SU-DHL-6 (cell line): ENCODE results near the gene PHF23.

Source experiments
- CTCF ChIP-seq: fragments of 200-600 bp; sonication (generic); IDR thresholded peaks from one replicate; pipeline ENCODE4 v1.5.1; 2017; ENCODE audit warnings: antibody characterized with exemption, mild to moderate bottlenecking, low read length, moderate library complexity; ENCODE audit not compliant: insufficient read depth, poor library complexity, severe bottlenecking
- EZH2phosphoT487 ChIP-seq: fragments of 200-600 bp; sonication (generic), shearing (Covaris generic); conservative IDR thresholded peaks from 2 replicates; pipeline ENCODE4 v1.6.1; 2018; ENCODE audit warnings: mild to moderate bottlenecking, antibody characterized with exemption, low read length, moderate library complexity, mixed read lengths

GRCh38 chr17:7242717-7243452 is 3.6 kb upstream of the PHF23 start:
- no peak for TF ChIP-seq CTCF
- TF ChIP-seq EZH2phosphoT487 = no peak
